VCaP (cell line): Measurements from ENCODE around the gene STOX2.

Experiments
- H3K27ac ChIP-seq: fragments of 450-650 bp; 2 replicates; pipeline ENCODE4 v1.5.1; 2017
- TF ChIP-seq, protein P1 (sequence below): fragments of 450-650 bp; conservative IDR thresholded peaks from 2 replicates; pipeline ENCODE4 v1.5.1; 2017; ENCODE audit warnings: mild to moderate bottlenecking, moderate library complexity

STOX2 gene

DNA sequence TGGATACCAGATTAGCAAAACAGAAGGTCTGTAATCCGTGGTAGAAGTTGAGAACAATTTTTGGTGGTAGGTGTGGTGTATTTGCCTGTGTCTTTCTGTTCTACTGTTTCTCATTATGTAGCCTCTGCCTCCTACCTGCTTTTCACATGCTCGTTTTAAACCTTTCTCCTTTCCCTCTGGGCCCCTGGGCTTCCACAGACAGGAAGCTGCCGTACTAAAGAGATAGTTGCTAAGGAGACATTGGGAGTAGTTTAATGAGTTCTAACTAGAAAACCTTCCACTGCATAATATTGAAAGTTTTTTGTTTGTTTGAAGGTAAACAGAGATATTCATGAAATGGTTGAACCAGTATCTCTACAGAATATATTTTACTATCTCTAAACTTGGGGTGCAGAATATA lies 107.8 kb downstream of the STOX2 start:
- TF ChIP-seq, protein P1, sequence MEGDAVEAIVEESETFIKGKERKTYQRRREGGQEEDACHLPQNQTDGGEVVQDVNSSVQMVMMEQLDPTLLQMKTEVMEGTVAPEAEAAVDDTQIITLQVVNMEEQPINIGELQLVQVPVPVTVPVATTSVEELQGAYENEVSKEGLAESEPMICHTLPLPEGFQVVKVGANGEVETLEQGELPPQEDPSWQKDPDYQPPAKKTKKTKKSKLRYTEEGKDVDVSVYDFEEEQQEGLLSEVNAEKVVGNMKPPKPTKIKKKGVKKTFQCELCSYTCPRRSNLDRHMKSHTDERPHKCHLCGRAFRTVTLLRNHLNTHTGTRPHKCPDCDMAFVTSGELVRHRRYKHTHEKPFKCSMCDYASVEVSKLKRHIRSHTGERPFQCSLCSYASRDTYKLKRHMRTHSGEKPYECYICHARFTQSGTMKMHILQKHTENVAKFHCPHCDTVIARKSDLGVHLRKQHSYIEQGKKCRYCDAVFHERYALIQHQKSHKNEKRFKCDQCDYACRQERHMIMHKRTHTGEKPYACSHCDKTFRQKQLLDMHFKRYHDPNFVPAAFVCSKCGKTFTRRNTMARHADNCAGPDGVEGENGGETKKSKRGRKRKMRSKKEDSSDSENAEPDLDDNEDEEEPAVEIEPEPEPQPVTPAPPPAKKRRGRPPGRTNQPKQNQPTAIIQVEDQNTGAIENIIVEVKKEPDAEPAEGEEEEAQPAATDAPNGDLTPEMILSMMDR: no peak
- H3K27ac ChIP-seq: peak overlapping the region; percentile 89

DNA sequence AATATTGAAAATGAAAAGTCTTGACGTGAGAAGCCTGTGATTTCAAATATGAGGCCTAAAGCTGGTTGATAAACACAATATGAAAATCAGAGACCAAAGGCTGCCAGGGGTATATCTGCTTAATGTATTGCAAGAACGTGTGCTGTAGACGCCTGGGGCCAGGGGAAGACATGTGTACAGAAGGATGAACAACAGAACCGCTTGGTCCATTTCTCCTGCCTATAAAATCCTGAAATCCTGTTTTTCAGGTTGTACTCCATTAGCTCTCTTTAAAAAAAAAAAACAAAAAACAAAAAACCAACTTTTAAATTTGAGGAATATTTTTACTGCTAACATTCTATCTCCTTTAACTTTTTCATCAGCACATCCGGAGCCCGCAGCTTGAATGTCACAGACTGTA lies 109.2 kb downstream of the STOX2 start:
- TF ChIP-seq, protein P1: no peak
- H3K27ac ChIP-seq: peak overlapping the region; percentile 89

DNA sequence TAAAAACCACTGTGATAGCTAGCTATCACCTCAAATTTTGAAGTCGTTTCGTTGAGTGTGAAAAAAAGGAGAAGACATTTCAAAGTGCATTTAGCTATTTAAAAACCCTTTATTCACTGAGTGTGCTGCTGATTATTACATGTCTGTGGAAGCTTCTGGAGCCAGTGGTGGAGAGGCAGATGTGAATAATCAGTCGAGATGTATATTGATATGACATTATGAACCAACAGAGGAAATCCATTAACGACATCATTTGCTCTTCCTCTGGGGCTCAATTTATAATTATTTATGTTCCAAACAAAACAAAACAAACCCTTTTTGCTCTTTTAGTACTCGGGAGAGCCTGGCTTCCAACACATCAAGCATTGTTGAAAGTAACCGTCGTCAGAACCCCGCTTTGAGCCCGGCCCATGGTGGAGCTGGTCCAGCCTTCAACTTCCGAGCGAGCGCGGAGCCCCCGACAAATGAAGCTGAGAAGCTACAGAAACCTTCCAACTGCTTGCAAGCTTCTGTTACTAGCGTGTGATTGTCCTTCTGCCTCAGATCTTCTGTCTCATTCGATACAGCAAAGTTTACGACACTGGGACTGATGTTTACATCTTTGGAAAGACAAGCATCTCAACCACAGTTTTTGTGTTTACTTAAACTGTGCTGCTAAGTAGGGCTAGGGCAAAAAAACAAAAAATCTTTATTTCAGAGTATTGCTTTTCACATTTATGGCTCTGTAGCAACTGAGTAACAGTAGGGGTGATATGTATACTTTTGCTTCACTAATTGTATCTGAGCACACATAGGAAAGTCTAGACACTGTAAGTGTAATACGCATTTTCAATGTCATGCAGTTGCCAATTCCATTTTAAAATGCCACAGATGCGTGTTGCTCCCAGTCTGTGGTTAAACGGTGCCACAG lies 111.9 kb downstream of the STOX2 start:
- peak overlapping the region; percentile 37; the same call in 1 of the 2 replicates for H3K27ac ChIP-seq
- TF ChIP-seq, protein P1: no peak

DNA sequence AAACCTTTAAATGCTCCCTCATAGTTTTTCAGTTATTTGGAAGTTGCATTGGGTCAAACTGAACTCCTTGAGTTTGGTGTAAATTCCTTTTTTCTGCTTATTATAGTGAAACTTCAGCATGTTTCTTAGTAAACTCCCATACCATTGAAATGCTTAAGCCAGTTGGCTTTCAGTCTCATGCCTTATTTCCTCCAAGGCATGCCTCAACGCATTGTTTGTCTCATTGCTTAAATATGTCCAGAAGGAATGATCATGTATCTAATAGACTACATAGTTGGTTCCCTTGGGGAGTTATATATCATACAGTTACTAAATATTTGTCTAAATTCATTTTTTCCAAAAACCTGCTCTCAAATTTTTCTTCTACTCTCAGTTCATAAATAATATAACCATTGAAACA lies 114.0 kb downstream of the STOX2 start:
- TF ChIP-seq, protein P1: no peak
- H3K27ac ChIP-seq: no peak overlapping the region

DNA sequence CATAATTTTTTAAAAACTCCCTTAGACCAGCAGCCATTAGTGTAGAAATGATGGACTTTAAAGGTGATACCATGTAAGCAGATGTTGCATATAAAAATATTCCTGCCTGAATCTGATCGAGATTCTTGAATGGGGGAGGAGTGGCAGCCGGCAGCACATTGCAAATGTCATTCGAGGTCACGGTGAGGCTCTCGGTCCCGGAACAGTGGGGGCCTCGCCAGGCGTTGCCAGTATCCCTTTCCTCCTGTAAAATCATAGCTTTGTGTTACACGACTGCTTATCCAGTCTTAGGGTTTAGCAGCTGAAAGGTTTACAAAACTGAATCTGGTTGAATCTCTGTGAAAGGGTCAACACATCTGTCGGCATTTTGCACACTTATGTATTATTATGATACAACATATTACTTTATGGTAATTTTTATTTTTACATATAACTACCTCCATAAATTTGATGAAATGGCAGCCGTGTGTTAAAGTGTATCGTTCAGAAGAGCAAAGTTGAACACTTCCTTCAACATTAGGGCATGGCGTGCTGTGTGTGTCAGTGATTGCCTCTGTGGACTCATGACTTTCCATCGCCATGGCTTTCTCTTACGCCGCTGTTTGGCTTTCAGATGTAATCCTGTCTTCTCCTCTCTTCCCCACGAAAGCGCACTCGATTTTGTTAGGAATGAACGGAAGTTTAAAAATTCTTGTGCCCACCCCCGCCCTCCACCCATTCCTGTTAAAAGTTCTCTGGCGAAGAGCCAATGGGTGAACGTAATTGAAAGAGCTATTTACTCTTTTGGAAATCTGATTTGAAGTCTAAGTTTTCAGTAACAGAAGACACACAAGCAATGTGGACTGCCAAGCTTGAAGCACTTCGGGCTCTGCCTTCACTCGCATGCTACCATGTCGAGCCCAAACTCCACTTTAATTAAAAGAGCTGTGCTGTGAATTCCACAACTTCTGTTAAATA lies 114.8 kb downstream of the STOX2 start:
- H3K27ac ChIP-seq: no peak overlapping the region
- TF ChIP-seq, protein P1: no peak

DNA sequence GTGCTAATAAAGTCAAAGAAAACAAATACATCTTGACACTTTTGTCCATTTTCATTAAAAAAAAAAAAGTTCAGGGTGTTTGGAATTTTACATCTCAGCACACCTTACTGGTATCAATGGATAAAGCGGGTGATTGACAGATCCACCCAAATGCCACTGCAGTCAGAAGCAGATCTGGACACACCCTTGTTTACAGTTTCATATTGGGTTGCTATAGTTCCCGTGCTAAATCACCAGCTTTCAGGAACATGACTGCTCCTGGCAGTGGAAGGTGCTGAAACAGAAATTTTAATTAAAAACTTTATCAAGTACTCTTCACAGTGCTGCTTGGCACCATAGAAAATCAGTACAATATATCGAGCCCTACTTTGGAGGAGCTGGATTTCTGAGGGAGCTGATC lies 116.3 kb downstream of the STOX2 start:
- no peak overlapping the region for H3K27ac ChIP-seq
- TF ChIP-seq, protein P1: no peak
